Activated CD8-positive, alpha-beta T cell treated with anti-CD3 and anti-CD28 coated beads for 36 hours (primary cell): ENCODE data around the gene SMCHD1. TPM values are rescaled to one million over a fixed set of nuclear protein-coding genes. Genes with fewer than 3 reads are reported as not detected.
A peak's percentile ranks its signal among the peaks of the same experiment; 100 is the strongest.
"Not testable (repeated sequence)": the region's sequence is repeated elsewhere in the genome, so short reads cannot be mapped to it uniquely, and the experiment has no call there.

Experiments
- ATAC-seq: fragments of 200-7000 bp; cut with Tn5 transposase; one replicate; pipeline ENCODE4 v1.10.0; 2021; ENCODE audit warnings: mild to moderate bottlenecking, moderate library complexity
- CTCF ChIA-PET: fragments of 350-600 bp; sonication (Branson Sonifier 250); formaldehyde crosslinking; loops from one replicate; lab custom pipeline; 2021; ENCODE audit warnings: antibody characterized with exemption; lab: Charles Lee
- POLR2A ChIA-PET: fragments of 350-600 bp; sonication (Branson Sonifier 250); formaldehyde crosslinking; loops from one replicate; lab custom pipeline; 2021; ENCODE audit warnings: antibody characterized with exemption; lab: Charles Lee
- DNase-seq: peaks from one replicate; pipeline ENCODE4 v3.0.0-alpha.2; 2020
- H3K27ac Mint-ChIP-seq: one replicate; pipeline ENCODE4 v1.8.0; 2021; ENCODE audit warnings: mild to moderate bottlenecking, mixed read lengths
- H3K27me3 Mint-ChIP-seq: one replicate; pipeline ENCODE4 v1.8.0; 2021; ENCODE audit warnings: mixed read lengths
- H3K36me3 Mint-ChIP-seq: one replicate; pipeline ENCODE4 v1.8.0; 2021; ENCODE audit warnings: low read depth, mixed read lengths
- H3K4me1 Mint-ChIP-seq: one replicate; pipeline ENCODE4 v1.8.0; 2021; ENCODE audit warnings: low read depth, mixed read lengths
- H3K4me3 Mint-ChIP-seq: one replicate; pipeline ENCODE4 v1.8.0; 2021; ENCODE audit warnings: mild to moderate bottlenecking, moderate library complexity, mixed read lengths
- H3K9me3 Mint-ChIP-seq: one replicate; pipeline ENCODE4 v1.8.0; 2021; ENCODE audit warnings: mixed read lengths
- CTCF ChIP-seq: fragments of 200-600 bp; IDR thresholded peaks from one replicate; pipeline ENCODE4 v1.8.0; 2022; ENCODE audit warnings: antibody characterized with exemption, mild to moderate bottlenecking
- intact Hi-C: fragments of 100-400 bp; cut with micrococcal nuclease; formaldehyde crosslinking; loops from one replicate; pipeline ENCODE4 v1.10.0; 2022
- total RNA-seq, 2 experiments: library from RNA; stranded (reverse); gene quantifications; one replicate each; pipeline ENCODE4 v1.2.3, GENCODE V29; 2021

SMCHD1 gene
- total RNA-seq, 2 experiments from 2014 or later = 97.4 to 98.9 TPM

- no peak for DNase-seq
- Mint-ChIP-seq H3K27ac (no peak overlapping the region), H3K4me1 (peaks cover 1% of the 10 kb centered on the region), H3K36me3 (peaks cover 46% of the 10 kb centered on the region), H3K27me3 (no peaks in the 10 kb centered on the region), H3K9me3 (no peaks in the 10 kb centered on the region), H3K4me3 (no peak overlapping the region)
- no peak for ATAC-seq
- CTCF ChIA-PET = interaction anchor here (0.9 kb wide), 1 partner anchor 337 kb away, joined by 3 read pairs; no protein-coding TSS in a partner anchor
- POLR2A ChIA-PET = interaction anchor here (1.0 kb wide), 1 partner anchor 336 kb away, joined by 3 read pairs; no protein-coding TSS in a partner anchor
- intact Hi-C loops = no loop called here
- TF ChIP-seq CTCF = no peak
Measured at GRCh38 chr18:2792395-2792794, 136.9 kb downstream of the SMCHD1 start.

GRCh38 chr18:2794159-2794558, 138.6 kb downstream of the SMCHD1 start:
- ChIA-PET CTCF (no interaction called here), POLR2A (interaction anchor here (1.1 kb wide), 1 partner anchor 189 kb away, joined by 3 read pairs; no protein-coding TSS in a partner anchor)
- Mint-ChIP-seq H3K27me3 (no peaks in the 10 kb centered on the region), H3K4me1 (peaks cover 1% of the 10 kb centered on the region), H3K9me3 (no peaks in the 10 kb centered on the region), H3K27ac (no peak overlapping the region), H3K4me3 (no peak overlapping the region), H3K36me3 (peaks cover 47% of the 10 kb centered on the region)
- DNase-seq (no peak), ATAC-seq (no peak)
- intact Hi-C loops = no loop called here
- TF ChIP-seq CTCF = no peak

GRCh38 chr18:2797951-2798350, 142.4 kb downstream of the SMCHD1 start:
- peak overlapping the region; percentile 5 for H3K27ac Mint-ChIP-seq
- peaks cover 1% of the 10 kb centered on the region for H3K4me1 Mint-ChIP-seq
- no peak for TF ChIP-seq CTCF
- intact Hi-C loops = no loop called here
- H3K27me3 Mint-ChIP-seq = no peaks in the 10 kb centered on the region
- H3K4me3 Mint-ChIP-seq = no peak overlapping the region
- H3K36me3 Mint-ChIP-seq = peaks cover 51% of the 10 kb centered on the region
- ChIA-PET CTCF (no interaction called here), POLR2A (no interaction called here)
- DNase-seq (no peak), ATAC-seq (no peak)
- H3K9me3 Mint-ChIP-seq = no peaks in the 10 kb centered on the region

- DNase-seq = no peak
- no peak overlapping the region for H3K4me3 Mint-ChIP-seq
- H3K9me3 Mint-ChIP-seq = no peaks in the 10 kb centered on the region
- TF ChIP-seq CTCF = no peak
- CTCF ChIA-PET = no interaction called here
- no peaks in the 10 kb centered on the region for H3K27me3 Mint-ChIP-seq
- intact Hi-C loops = no loop called here
- H3K4me1 Mint-ChIP-seq = peaks cover 1% of the 10 kb centered on the region
- POLR2A ChIA-PET = interaction anchor here (0.7 to 0.8 kb wide), 2 partner anchors 12 to 13 kb away, joined by 3 to 4 read pairs; no protein-coding TSS in a partner anchor
- no peak for ATAC-seq
- peaks cover 54% of the 10 kb centered on the region for H3K36me3 Mint-ChIP-seq
- H3K27ac Mint-ChIP-seq = no peak overlapping the region
Measured at GRCh38 chr18:2799369-2799768, 143.8 kb downstream of the SMCHD1 start.

- intact Hi-C loops = no loop called here
- ChIA-PET POLR2A (interaction anchor here (1.3 kb wide), 1 partner anchor 101 kb away, joined by 3 read pairs; no protein-coding TSS in a partner anchor), CTCF (no interaction called here)
- no peak for DNase-seq
- H3K4me1 Mint-ChIP-seq = no peaks in the 10 kb centered on the region
- no peak overlapping the region for H3K4me3 Mint-ChIP-seq
- H3K36me3 Mint-ChIP-seq = peaks cover 21% of the 10 kb centered on the region
- H3K27me3 Mint-ChIP-seq = no peaks in the 10 kb centered on the region
- no peak for TF ChIP-seq CTCF
- H3K9me3 Mint-ChIP-seq = peaks cover 10% of the 10 kb centered on the region
- ATAC-seq = no peak
- H3K27ac Mint-ChIP-seq = no peak overlapping the region
Measured at GRCh38 chr18:2805970-2806943, 150.7 kb downstream of the SMCHD1 start.

GRCh38 chr18:2808640-2809039, 153.1 kb downstream of the SMCHD1 start:
- POLR2A ChIA-PET, H3K27ac Mint-ChIP-seq, intact Hi-C loops: not testable (repeated sequence)

GRCh38 chr18:2809666-2810183, 154.2 kb downstream of the SMCHD1 start:
- H3K4me3 Mint-ChIP-seq, H3K4me1 Mint-ChIP-seq, H3K27ac Mint-ChIP-seq, H3K27me3 Mint-ChIP-seq, H3K36me3 Mint-ChIP-seq, POLR2A ChIA-PET, ATAC-seq, CTCF ChIA-PET, DNase-seq: not testable (repeated sequence)
- intact Hi-C loops = loop anchor here (10.0 kb wide), 1 partner anchor 95 kb away; no protein-coding TSS in a partner anchor
- H3K9me3 Mint-ChIP-seq = peaks cover 28% of the 10 kb centered on the region

More at GRCh38 chr18:2808640-2809039, 153.1 kb downstream of the SMCHD1 start:
- Mint-ChIP-seq H3K9me3 (peaks cover 23% of the 10 kb centered on the region), H3K36me3 (peaks cover 14% of the 10 kb centered on the region)
- CTCF ChIA-PET, H3K27me3 Mint-ChIP-seq, ATAC-seq, H3K4me3 Mint-ChIP-seq, H3K4me1 Mint-ChIP-seq, DNase-seq: not testable (repeated sequence)
